WTC11 (cell line): ENCODE results near the gene PARVG. TPM values are rescaled to one million over a fixed set of nuclear protein-coding genes. Genes with fewer than 3 reads are reported as not detected.

Experiments used
- ATAC-seq: fragments of 200-7000 bp; cut with Tn5 transposase; 2 replicates; pipeline ENCODE4 v1.10.0; 2021; ENCODE audit warnings: mild to moderate bottlenecking, moderate library complexity
- CTCF ChIA-PET: fragments of 300-600 bp; sonication (Branson Sonifier 250); formaldehyde crosslinking; loops from one replicate; lab custom pipeline; 2021; ENCODE audit warnings: antibody characterized with exemption; lab: Charles Lee
- POLR2A ChIA-PET: fragments of 350-600 bp; sonication (Branson Sonifier 250); formaldehyde crosslinking; loops from one replicate; lab custom pipeline; 2021; ENCODE audit warnings: antibody characterized with exemption; lab: Charles Lee
- DNase-seq: peaks from one replicate; pipeline ENCODE4 v3.0.0; 2021; ENCODE audit warnings: low spot score
- H3K27ac Mint-ChIP-seq: 2 replicates; pipeline ENCODE4 v1.8.0; 2021; ENCODE audit warnings: mixed read lengths
- H3K27me3 Mint-ChIP-seq: 2 replicates; pipeline ENCODE4 v1.8.0; 2021; ENCODE audit warnings: low read depth, mild to moderate bottlenecking, moderate library complexity, mixed read lengths
- H3K36me3 Mint-ChIP-seq: 2 replicates; pipeline ENCODE4 v1.8.0; 2021; ENCODE audit warnings: mixed read lengths
- H3K4me1 Mint-ChIP-seq: 2 replicates; pipeline ENCODE4 v1.8.0; 2022; ENCODE audit warnings: mixed read lengths
- H3K4me3 Mint-ChIP-seq: 2 replicates; pipeline ENCODE4 v1.8.0; 2021; ENCODE audit warnings: mild to moderate bottlenecking, moderate library complexity, mixed read lengths
- H3K9me3 Mint-ChIP-seq: 2 replicates; pipeline ENCODE4 v1.8.0; 2021; ENCODE audit warnings: mixed read lengths
- AFF4 ChIP-seq: sonication (generic); formaldehyde crosslinking; IDR thresholded peaks from 2 replicates; pipeline ENCODE4 v1.8.1; 2023; ENCODE audit warnings: mild to moderate bottlenecking, missing genetic modification reagents, borderline replicate concordance
- ATF1 ChIP-seq: sonication (generic); formaldehyde crosslinking; IDR thresholded peaks from 2 replicates; pipeline ENCODE4 v1.8.1; 2023; ENCODE audit warnings: mild to moderate bottlenecking, moderate library complexity, missing genetic modification reagents
- CREM ChIP-seq: sonication (generic); formaldehyde crosslinking; IDR thresholded peaks from 2 replicates; pipeline ENCODE4 v1.8.1; 2022; ENCODE audit warnings: mild to moderate bottlenecking, missing genetic modification reagents, moderate library complexity
- E2F4 ChIP-seq: sonication (generic); formaldehyde crosslinking; IDR thresholded peaks from 2 replicates; pipeline ENCODE4 v1.8.1; 2022; ENCODE audit warnings: low read depth, mild to moderate bottlenecking, moderate library complexity, missing genetic modification reagents, borderline replicate concordance
- ELF4 ChIP-seq: sonication (generic); formaldehyde crosslinking; IDR thresholded peaks from 2 replicates; pipeline ENCODE4 v1.8.1; 2022; ENCODE audit warnings: low read depth, mild to moderate bottlenecking, moderate library complexity, missing genetic modification reagents
- EMX1 ChIP-seq: fragments of 250-450 bp; sonication (Bioruptor Pico); IDR thresholded peaks from 2 replicates; pipeline ENCODE4 v1.8.0; 2021; ENCODE audit warnings: mild to moderate bottlenecking
- FOXP1 ChIP-seq: sonication (generic); formaldehyde crosslinking; IDR thresholded peaks from 2 replicates; pipeline ENCODE4 v1.8.0; 2022; ENCODE audit warnings: missing genetic modification reagents, mild to moderate bottlenecking, moderate library complexity, borderline replicate concordance
- FOXP4 ChIP-seq: sonication (generic); formaldehyde crosslinking; IDR thresholded peaks from 2 replicates; pipeline ENCODE4 v1.8.0; 2022; ENCODE audit warnings: mild to moderate bottlenecking, missing genetic modification reagents
- HMGA2 ChIP-seq: fragments of 250-450 bp; sonication (Bioruptor Pico); IDR thresholded peaks from 2 replicates; pipeline ENCODE4 v1.4.0; 2021; ENCODE audit warnings: mild to moderate bottlenecking, moderate library complexity
- KAT7 ChIP-seq: sonication (generic); formaldehyde crosslinking; IDR thresholded peaks from 2 replicates; pipeline ENCODE4 v1.8.1; 2023; ENCODE audit warnings: missing genetic modification reagents, mild to moderate bottlenecking, borderline replicate concordance
- NFYB ChIP-seq: sonication (generic); formaldehyde crosslinking; conservative IDR thresholded peaks from 2 replicates; pipeline ENCODE4 v1.8.0; 2022; ENCODE audit warnings: low read depth, missing genetic modification reagents
- NR1H2 ChIP-seq: sonication (generic); formaldehyde crosslinking; IDR thresholded peaks from 2 replicates; pipeline ENCODE4 v1.9.0; 2021; ENCODE audit warnings: mild to moderate bottlenecking, moderate library complexity, missing genetic modification reagents
- NR3C1 ChIP-seq: sonication (generic); formaldehyde crosslinking; conservative IDR thresholded peaks from 2 replicates; pipeline ENCODE4 v1.8.1; 2023; ENCODE audit warnings: low read depth, mild to moderate bottlenecking, missing genetic modification reagents
- OVOL2 ChIP-seq: fragments of 250-450 bp; sonication (Bioruptor Pico); IDR thresholded peaks from 2 replicates; pipeline ENCODE4 v1.9.0; 2021; ENCODE audit warnings: mild to moderate bottlenecking, borderline replicate concordance
- RELA ChIP-seq: sonication (generic); formaldehyde crosslinking; IDR thresholded peaks from 2 replicates; pipeline ENCODE4 v1.8.1; 2022; ENCODE audit warnings: missing genetic modification reagents, mild to moderate bottlenecking, borderline replicate concordance
- RORB ChIP-seq: fragments of 250-450 bp; sonication (Bioruptor Pico); IDR thresholded peaks from 2 replicates; pipeline ENCODE4 v1.9.0; 2021; ENCODE audit warnings: mild to moderate bottlenecking
- SMAD4 ChIP-seq: sonication (generic); formaldehyde crosslinking; IDR thresholded peaks from 2 replicates; pipeline ENCODE4 v1.8.0; 2022; ENCODE audit warnings: mild to moderate bottlenecking, missing genetic modification reagents
- USF1 ChIP-seq: sonication (generic); formaldehyde crosslinking; IDR thresholded peaks from 2 replicates; pipeline ENCODE4 v1.8.0; 2022; ENCODE audit warnings: mild to moderate bottlenecking, missing genetic modification reagents
- ZNF281 ChIP-seq: sonication (generic); formaldehyde crosslinking; IDR thresholded peaks from 2 replicates; pipeline ENCODE4 v1.8.0; 2023; ENCODE audit warnings: mild to moderate bottlenecking, missing genetic modification reagents
- total RNA-seq: library from RNA; stranded (reverse); gene quantifications from 3 replicates; pipeline ENCODE4 v1.2.3, GENCODE V29; 2021

The PARVG gene
- total RNA-seq, 1 experiment from 2014 or later = 0.94 TPM

- TF ChIP-seq SMAD4 (CRISPR knock-in tag) (no peak), NR1H2 (CRISPR knock-in tag) (no peak), OVOL2 (CRISPR knock-in tag) (no peak), CREM (no peak), RELA (CRISPR knock-in tag) (no peak), ELF4 (CRISPR knock-in tag) (no peak), RORB (CRISPR knock-in tag) (no peak), NFYB (CRISPR knock-in tag) (no peak), HMGA2 (CRISPR knock-in tag) (no peak), EMX1 (CRISPR knock-in tag) (no peak), USF1 (no peak), FOXP1 (CRISPR knock-in tag) (no peak), AFF4 (CRISPR knock-in tag) (no peak), ATF1 (no peak), NR3C1 (CRISPR knock-in tag) (no peak), E2F4 (CRISPR knock-in tag) (no peak), ZNF281 (CRISPR knock-in tag) (no peak), KAT7 (CRISPR knock-in tag) (no peak), FOXP4 (CRISPR knock-in tag) (no peak)
- no peak for ATAC-seq
- ChIA-PET POLR2A (no interaction called here), CTCF (no interaction called here)
- Mint-ChIP-seq H3K4me3 (no peak overlapping the region), H3K36me3 (no peaks in the 10 kb centered on the region), H3K27me3 (no peaks in the 10 kb centered on the region; the same call in 1 of the 2 replicates), H3K27ac (no peak overlapping the region), H3K4me1 (peaks cover 41% of the 10 kb centered on the region), H3K9me3 (no peaks in the 10 kb centered on the region)
- DNase-seq = no peak
These were observed 20.3 kb upstream of the PARVG start for GRCh38 chr22:44160421-44160820.
